Mucosa of descending colon (tissue), 3 donors: ENCODE results near the gene FAM186B. TPM values are rescaled to one million over a fixed set of nuclear protein-coding genes. Genes with fewer than 3 reads are reported as not detected.

Source experiments
- ATAC-seq: fragments of 200-7000 bp; cut with Tn5 transposase; one replicate; pipeline ENCODE4 v1.9.1; 2020; ENCODE audit warnings: mild to moderate bottlenecking, moderate library complexity
- DNase-seq, 3 donors: peaks; one replicate each; pipeline ENCODE4 v3.0.0-alpha.2; 2020
- H3K36me3 ChIP-seq: fragments of 200-600 bp; one replicate; pipeline ENCODE4 v1.8.0; 2021; ENCODE audit warnings: low read depth, mild to moderate bottlenecking
- H3K4me1 ChIP-seq: fragments of 200-600 bp; one replicate; pipeline ENCODE4 v1.8.0; 2021; ENCODE audit warnings: low read depth, mild to moderate bottlenecking
- H3K4me3 ChIP-seq: fragments of 200-600 bp; one replicate; pipeline ENCODE4 v1.8.0; 2021; ENCODE audit warnings: mild to moderate bottlenecking
- H3K9me3 ChIP-seq: fragments of 200-600 bp; one replicate; pipeline ENCODE4 v1.8.0; 2021; ENCODE audit warnings: mild to moderate bottlenecking
- intact Hi-C, 2 donors: fragments of 100-400 bp; cut with DNase I in 1 of 2; cut with micrococcal nuclease in 1 of 2; formaldehyde crosslinking; loops; one replicate each; pipeline versions ENCODE4 v1.11.0 to v1.11.1; 2022; cut with DNase I, micrococcal nuclease
- total RNA-seq, 3 donors: library from RNA; stranded (reverse); fragmentation: NEBNext Ultra II Directional in 2 of 3; extraction: Animal tissue kit (Norgen Biotek cat#: 25700) in 2 of 3; gene quantifications; one replicate each; pipeline versions ENCODE4 v1.2.1 to v1.2.4, GENCODE V29; 2021 to 2023
- TF ChIP-seq, protein P1 (sequence below): fragments of 200-600 bp; IDR thresholded peaks from one replicate; pipeline ENCODE4 v1.8.0; 2022; ENCODE audit warnings: antibody characterized with exemption, mild to moderate bottlenecking
- donor health status: DM: no; HTN: no; CAD: no; lungs with moderate emphysema.
- donor health status: DM: no; HTN: no; CAD: no.
- donor health status: DM: no; HTN: yes; CAD: no.

Gene FAM186B
- total RNA-seq, 3 donors from 2014 or later: 0.35 to 0.63 (median 0.39) TPM

DNA sequence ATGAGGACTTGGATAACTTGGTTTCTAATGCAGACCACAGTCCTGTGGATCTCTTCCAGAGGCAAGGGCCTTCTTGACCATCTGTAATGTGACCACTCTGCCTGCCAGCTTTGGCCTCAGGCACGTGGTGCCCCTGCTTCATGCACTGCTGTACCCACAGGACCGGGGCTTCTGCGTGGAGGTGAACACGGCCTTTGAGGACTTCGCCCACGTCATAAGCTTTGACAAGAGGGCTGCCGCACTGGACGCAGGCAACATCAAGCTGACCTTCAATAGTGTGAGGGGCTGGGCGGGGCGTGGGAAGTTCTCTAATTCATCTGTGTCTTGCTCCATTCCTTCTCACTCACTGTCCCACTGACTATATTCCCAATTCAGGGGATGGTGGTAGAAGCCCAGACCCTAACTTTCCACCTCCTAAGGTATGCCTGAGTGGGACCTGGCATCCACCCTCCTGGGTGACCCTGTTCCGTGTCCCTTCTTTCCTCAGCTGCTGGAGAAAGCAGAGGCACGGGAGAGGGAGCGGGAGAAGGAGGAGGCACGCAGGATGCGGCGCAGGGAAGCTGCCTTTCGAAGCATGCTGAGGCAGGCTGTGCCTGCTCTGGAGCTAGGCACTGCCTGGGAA is 36.4 kb upstream of the FAM186B start:
- TF ChIP-seq, protein P1, sequence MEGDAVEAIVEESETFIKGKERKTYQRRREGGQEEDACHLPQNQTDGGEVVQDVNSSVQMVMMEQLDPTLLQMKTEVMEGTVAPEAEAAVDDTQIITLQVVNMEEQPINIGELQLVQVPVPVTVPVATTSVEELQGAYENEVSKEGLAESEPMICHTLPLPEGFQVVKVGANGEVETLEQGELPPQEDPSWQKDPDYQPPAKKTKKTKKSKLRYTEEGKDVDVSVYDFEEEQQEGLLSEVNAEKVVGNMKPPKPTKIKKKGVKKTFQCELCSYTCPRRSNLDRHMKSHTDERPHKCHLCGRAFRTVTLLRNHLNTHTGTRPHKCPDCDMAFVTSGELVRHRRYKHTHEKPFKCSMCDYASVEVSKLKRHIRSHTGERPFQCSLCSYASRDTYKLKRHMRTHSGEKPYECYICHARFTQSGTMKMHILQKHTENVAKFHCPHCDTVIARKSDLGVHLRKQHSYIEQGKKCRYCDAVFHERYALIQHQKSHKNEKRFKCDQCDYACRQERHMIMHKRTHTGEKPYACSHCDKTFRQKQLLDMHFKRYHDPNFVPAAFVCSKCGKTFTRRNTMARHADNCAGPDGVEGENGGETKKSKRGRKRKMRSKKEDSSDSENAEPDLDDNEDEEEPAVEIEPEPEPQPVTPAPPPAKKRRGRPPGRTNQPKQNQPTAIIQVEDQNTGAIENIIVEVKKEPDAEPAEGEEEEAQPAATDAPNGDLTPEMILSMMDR: no peak
- H3K4me1 ChIP-seq: no peaks in the 10 kb centered on the region
- no peaks in the 10 kb centered on the region for H3K9me3 ChIP-seq
- ATAC-seq (no peak), DNase-seq (no peak)
- no peaks in the 10 kb centered on the region for H3K36me3 ChIP-seq
- intact Hi-C loops: loop anchor here in 1 of 2 donors (5.0 kb wide), 1 partner anchor 65 kb away; the partner anchor contains the start of gene FMNL3
- no peak overlapping the region for H3K4me3 ChIP-seq

DNA sequence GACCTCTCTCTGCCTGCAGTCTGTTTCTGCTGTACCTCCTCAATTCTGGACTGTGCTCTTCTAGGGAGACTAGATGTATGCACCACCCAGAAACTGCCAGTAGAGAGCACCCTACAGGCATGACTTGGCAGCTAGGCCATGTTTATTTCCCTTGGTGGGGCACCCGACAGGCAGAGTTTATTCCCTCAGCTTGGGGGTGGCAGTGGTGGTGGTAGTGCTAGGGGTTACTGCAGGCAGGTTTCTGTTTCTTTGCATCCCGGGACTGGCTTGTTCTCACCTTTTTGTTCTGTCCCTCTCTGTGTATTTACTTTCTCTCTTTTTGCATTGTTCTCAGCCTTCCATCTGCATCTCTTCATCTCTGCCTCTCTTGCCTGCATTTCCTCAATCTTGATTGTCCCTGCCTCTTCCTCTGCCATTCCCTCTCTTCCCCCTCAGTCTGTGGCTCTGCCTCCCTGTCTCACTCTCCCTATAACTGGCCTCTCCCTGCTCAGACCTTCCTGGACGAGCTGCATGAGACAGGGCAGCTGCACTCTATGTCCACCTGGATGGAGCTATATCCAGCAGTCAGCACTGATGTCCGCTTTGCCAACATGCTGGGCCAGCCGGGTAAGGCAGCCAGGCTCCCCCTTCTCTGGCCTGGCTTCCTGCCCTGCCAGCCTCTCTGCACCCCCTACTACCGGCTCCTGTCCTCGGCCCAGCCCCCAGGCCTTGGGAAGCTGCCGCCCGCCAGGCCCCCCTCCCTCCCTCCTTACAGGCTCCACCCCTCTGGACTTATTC is 31.7 kb upstream of the FAM186B start:
- ATAC-seq (peak; percentile 83), DNase-seq (peak in 1 of 3 donors; percentile 69)
- no peaks in the 10 kb centered on the region for H3K4me1 ChIP-seq
- no peaks in the 10 kb centered on the region for H3K36me3 ChIP-seq
- intact Hi-C loops: no loop called here
- no peak overlapping the region for H3K4me3 ChIP-seq
- H3K9me3 ChIP-seq: no peaks in the 10 kb centered on the region
- TF ChIP-seq, protein P1: peak; percentile 34

DNA sequence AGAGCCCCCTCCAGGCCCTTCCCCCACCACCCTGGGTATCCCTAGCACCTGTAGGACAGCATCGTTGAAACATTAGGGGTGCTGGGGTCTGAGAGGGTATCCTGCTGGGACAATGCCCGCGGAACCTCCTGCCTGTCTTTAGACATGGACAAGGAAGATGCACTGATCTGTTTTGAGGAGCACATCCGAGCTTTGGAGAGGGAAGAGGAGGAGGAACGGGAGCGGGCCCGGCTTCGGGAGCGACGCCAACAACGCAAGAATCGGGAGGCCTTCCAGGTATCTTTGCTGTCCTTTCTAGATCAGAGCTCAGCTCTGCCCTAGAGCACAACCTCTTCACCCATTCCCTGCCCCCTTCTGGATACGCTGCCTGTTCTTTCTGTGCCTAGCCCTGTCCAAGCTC is 31.1 kb upstream of the FAM186B start:
- Histone ChIP-seq H3K4me3 (no peak overlapping the region), H3K36me3 (no peaks in the 10 kb centered on the region), H3K4me1 (no peaks in the 10 kb centered on the region), H3K9me3 (no peaks in the 10 kb centered on the region)
- ATAC-seq: no peak
- intact Hi-C loops: no loop called here
- DNase-seq: no peak
- TF ChIP-seq, protein P1: no peak

DNA sequence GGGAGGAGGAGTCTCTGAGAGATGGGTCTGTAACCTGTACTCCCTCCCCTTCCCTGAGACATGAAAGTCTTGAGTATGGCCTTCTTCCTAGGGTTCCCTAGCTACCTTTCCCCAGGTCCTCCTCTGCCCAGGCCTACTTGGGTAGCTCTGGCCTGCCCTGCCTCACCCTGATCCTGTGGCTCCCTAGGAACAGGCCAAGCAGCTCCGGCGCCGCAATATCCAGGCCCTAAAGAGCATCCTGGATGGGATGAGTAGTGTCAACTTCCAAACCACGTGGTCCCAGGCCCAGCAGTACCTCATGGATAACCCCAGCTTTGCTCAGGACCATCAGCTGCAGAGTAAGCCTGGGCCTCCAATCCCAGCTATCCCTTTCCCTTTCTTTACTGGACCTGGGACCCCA is 30.2 kb upstream of the FAM186B start:
- intact Hi-C loops: no loop called here
- no peaks in the 10 kb centered on the region for H3K4me1 ChIP-seq
- H3K36me3 ChIP-seq: no peaks in the 10 kb centered on the region
- TF ChIP-seq, protein P1: no peak
- H3K4me3 ChIP-seq: no peak overlapping the region
- ATAC-seq (no peak), DNase-seq (no peak)
- no peaks in the 10 kb centered on the region for H3K9me3 ChIP-seq

DNA sequence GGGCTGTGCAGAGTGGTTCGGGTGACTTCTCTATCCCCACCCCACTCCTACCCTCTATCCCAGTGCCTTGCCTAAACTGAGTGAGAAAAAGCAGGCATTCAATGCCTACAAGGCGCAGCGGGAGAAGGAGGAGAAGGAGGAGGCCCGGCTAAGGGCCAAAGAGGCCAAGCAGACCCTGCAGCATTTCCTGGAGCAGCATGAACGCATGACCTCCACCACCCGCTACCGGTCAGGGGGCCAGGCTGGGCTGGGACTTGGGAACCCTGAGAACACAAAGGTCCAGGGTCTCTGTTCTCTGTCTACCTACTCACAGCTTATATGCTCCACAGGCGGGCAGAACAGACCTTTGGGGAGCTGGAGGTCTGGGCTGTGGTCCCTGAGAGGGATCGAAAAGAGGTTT is 29.6 kb upstream of the FAM186B start:
- intact Hi-C loops: no loop called here
- Histone ChIP-seq H3K36me3 (no peaks in the 10 kb centered on the region), H3K9me3 (no peaks in the 10 kb centered on the region), H3K4me3 (no peak overlapping the region), H3K4me1 (no peaks in the 10 kb centered on the region)
- TF ChIP-seq, protein P1: no peak
- ATAC-seq (no peak), DNase-seq (no peak)
